NCI-H460 (cell line): Measurements from ENCODE around the gene CAMK1. TPM values are rescaled to one million over a fixed set of nuclear protein-coding genes. Genes with fewer than 3 reads are reported as not detected.

ENCODE experiments used
- DNase-seq: peaks from one replicate; pipeline ENCODE4 v3.0.0-alpha.2; 2016; ENCODE audit warnings: low read depth; ENCODE audit errors: extremely low read depth
- total RNA-seq: library from RNA; depleted of rRNA; stranded (reverse); fragments of >200 nt; shearing (Covaris generic); gene quantifications from 2 replicates; pipeline ENCODE4 v1.2.3, GENCODE V29; 2014

CAMK1 gene
- total RNA-seq, 1 experiment from 2014 or later = 27.1 TPM

GRCh38 chr3:9794400-9794799 lies 24.7 kb upstream of the CAMK1 start:
- DNase-seq = no peak

DNA sequence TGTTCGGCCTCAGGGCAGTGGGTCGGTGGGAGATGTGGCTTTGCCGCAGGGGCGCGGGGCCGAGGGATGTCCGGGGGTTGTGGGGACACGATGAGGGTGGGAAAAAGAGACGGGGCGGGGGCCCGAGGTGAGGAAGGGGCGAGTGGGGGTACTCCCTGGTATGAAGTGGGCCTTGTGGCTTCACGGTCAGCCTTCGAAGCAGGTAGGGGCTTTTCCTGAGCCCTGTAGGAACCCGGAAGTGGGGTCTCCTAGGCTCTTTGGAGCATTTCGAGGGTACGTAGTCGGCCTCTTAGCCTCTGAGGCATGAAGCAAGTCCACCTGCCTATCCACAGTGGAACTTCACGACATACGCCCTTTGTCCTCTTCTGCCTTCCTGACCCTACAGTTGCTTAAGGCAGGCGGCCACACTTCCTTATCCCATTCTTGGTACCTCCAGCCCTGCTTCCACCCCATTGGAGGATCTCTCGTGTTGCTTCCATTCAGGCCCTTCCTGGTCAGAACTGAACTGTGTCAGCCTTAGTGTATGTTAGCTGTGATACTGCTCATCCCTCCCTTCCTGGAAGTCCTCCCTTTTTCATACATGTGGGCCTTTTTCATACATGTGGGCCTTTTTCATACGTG lies 23.5 kb upstream of the CAMK1 start:
- no peak for DNase-seq

DNA sequence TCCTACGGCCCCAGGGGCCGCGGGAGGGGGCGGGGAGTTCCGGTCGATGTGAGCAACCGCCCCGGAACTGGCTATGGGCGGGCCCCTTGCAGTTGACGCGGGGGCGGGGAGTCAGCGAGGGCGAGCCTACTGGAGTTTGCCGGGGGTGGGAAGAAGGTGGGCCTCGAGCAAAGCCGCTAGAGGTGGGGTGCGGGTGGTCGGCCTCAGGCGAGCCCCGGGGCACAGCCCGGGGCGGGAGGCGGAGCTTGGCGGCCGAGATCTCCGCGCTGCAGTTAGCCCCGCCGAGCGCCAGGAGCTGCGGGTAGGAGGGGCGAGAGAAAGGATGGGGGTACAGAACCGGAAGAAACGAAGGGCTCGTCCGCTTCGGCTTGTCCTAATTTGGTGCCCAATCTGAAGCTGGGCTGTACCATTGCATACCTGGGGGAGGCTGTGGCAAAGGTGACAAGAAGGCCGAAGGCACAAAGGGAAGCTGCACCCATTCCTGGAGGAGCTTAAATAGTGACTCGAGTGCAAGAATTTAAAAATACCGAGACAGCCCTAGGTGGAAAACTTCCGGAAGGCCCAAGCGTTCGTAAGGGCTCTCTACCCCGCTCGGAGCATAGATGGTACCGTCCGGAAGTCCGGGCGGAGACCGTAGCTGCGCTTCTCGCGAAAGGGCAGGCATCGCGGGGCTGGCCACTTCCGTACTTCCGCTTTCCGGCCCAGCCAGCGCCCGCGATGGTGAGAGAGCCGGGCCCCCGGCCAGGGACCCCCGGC lies 22.8 kb upstream of the CAMK1 start, which contains the start of the genes ARPC4 and TADA3:
ARPC4 (plus strand) TSS at position 678 of the 756 bp plus-strand sequence; CDS start at position 718, 40 bp downstream.
TADA3 (minus strand) TSS at position 69 of the 756 bp plus-strand sequence. CDS start 1,007 bp downstream, outside the sequence.
- peak; percentile 82 for DNase-seq

GRCh38 chr3:9791790-9792404 lies 22.1 kb upstream of the CAMK1 start:
- no peak for DNase-seq

GRCh38 chr3:9791127-9791526 lies 21.4 kb upstream of the CAMK1 start:
- no peak for DNase-seq

- no peak for DNase-seq
Observed at GRCh38 chr3:9787714-9788113, 18.0 kb upstream of the CAMK1 start.

- DNase-seq = no peak
Observed at GRCh38 chr3:9786825-9787669, 17.3 kb upstream of the CAMK1 start.

- no peak for DNase-seq
Observed at GRCh38 chr3:9786209-9786739, 16.5 kb upstream of the CAMK1 start.

DNA sequence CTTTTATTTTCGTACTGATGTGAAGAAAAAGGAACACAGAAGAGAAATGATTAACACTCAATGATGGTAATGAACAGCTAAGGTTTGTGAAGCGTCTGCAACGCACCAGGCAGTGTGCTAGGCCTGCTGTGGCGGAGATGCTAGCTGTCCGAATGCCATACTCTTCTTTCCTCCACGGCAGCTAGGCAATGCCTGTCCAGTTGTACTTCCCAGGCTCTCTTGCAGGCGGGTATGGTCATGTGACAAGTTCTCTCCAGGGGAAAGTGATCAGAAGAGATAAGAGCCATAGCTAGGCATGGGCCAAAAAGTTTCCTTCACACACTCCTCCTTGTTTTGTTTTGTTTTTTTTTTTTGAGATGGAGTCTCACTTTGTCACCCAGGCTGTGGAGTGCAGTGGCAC lies 15.9 kb upstream of the CAMK1 start:
- DNase-seq = no peak

- DNase-seq = no peak
Observed at GRCh38 chr3:9784965-9785364, 15.2 kb upstream of the CAMK1 start.

DNA sequence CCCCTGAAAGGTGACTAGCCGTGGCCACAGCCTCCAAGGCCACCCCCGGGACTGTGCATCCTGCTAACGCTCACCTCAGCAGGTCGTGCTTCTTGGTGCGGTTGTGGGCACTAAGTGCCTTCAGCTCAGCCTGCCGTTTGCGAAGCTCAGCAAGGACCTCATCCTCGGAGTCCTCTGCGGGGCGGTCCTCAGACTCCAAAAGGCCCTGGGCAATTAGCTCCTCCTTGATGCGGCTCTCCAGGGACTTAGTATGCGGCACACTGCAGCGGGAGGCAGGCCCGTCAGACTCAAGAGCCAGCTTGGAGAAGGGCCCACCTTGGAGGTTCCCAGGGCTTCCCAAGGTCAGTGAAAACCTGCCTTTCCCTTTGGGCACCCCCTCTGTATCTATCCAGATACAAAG lies 14.2 kb upstream of the CAMK1 start:
- DNase-seq = no peak

- peak; percentile 15 for DNase-seq
Observed at GRCh38 chr3:9782770-9783169, 13.0 kb upstream of the CAMK1 start.

GRCh38 chr3:9781978-9782603 lies 12.3 kb upstream of the CAMK1 start:
- no peak for DNase-seq

DNA sequence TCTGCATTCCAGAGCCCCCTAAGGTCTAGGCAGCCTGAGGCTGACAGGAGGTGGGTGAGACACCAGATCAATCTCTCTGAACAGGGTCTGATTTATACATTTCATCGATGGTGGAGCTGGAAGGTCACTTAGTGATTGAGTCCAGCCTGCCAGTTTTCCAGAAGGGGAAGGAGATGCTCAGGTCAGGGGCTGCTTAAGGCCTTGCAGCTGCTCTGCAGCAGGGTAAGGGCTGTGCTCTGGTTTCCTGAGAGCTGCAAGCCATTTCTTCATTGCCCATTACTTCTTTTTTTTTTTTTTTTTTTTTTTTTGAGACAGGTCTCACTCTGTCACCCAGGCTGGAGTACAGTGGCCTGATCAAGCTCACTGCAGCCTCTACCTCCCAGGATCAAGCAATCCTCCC lies 11.8 kb upstream of the CAMK1 start:
- DNase-seq = no peak

GRCh38 chr3:9780910-9781309 lies 11.2 kb upstream of the CAMK1 start:
- DNase-seq = no peak

- DNase-seq = no peak
Observed at GRCh38 chr3:9780458-9780812, 10.7 kb upstream of the CAMK1 start.

- DNase-seq = no peak
Observed at GRCh38 chr3:9779721-9780457, 10.1 kb upstream of the CAMK1 start.

GRCh38 chr3:9779075-9779593 lies 9.4 kb upstream of the CAMK1 start:
- DNase-seq = no peak
